ENCODE data around the gene DCST1. TPM values are rescaled to one million over a fixed set of nuclear protein-coding genes. Genes with fewer than 3 reads are reported as not detected.

DCST1 gene
- total RNA-seq, 1 experiment from 2014 or later, result not detected

DNA sequence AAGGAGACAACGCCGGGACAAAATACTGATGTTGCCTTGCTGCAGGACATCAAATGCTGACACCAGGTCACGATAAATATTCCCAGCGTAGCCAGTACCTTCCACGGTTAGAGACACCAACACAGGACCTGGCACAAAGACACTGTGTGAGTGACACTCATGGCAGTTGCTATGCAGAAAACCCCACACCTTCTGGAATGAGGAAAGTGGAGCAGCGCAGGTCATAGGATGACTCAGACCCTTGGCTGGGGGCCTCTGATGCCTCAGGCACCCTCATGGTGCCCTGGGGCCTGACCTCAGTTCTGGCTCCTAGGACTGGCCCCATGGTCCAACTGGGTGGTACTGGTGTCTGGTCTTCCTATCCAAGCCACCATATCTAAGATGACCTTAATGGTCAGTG, 7.0 kb upstream of the DCST1 start:
- DNase-seq (ENCODE audit: low spot score), result no peak
- in situ Hi-C loops (cut with HindIII; ENCODE audit: low sequenced_read_pairs), result no loop called here

GRCh38 chr1:155029513-155030242, 3.9 kb upstream of the DCST1 start:
- in situ Hi-C loops (cut with HindIII; ENCODE audit: low sequenced_read_pairs), result no loop called here

GRCh38 chr1:155030243-155030795, 3.3 kb upstream of the DCST1 start:
- in situ Hi-C loops (cut with HindIII; ENCODE audit: low sequenced_read_pairs), result no loop called here
- no peak for DNase-seq (ENCODE audit: low spot score)

More at GRCh38 chr1:155029513-155030242, 3.9 kb upstream of the DCST1 start:
- no peak for DNase-seq (ENCODE audit: low spot score)

DNA sequence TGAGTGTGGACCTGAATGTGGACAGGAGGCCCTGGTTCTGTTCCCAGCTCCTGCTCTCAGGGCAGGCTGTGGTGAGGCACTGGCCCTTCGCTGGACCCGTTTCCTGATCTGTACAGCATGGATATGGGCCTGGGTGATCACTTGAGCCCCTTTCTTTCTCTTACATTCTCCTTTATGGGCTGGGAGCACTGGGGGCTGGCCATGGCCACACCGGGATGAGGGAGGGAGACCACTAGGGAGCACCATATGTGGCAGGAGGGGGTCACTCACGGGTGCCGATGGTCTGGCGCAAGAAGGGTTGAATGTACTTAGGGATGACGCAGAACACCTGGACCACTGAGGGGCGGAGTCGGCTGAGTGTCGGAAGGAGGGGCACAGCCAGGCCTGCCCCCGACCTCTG, 2.7 kb upstream of the DCST1 start:
- no peak for DNase-seq (ENCODE audit: low spot score)
- in situ Hi-C loops (cut with HindIII; ENCODE audit: low sequenced_read_pairs), result no loop called here

- no peak for DNase-seq (ENCODE audit: low spot score)
- in situ Hi-C loops (cut with HindIII; ENCODE audit: low sequenced_read_pairs), result no loop called here
Measured at GRCh38 chr1:155032886-155033285, 738 bp upstream of the DCST1 start.

GRCh38 chr1:155034318-155035208, 939 bp downstream of the DCST1 start:
- no peak for DNase-seq (ENCODE audit: low spot score)

DNA sequence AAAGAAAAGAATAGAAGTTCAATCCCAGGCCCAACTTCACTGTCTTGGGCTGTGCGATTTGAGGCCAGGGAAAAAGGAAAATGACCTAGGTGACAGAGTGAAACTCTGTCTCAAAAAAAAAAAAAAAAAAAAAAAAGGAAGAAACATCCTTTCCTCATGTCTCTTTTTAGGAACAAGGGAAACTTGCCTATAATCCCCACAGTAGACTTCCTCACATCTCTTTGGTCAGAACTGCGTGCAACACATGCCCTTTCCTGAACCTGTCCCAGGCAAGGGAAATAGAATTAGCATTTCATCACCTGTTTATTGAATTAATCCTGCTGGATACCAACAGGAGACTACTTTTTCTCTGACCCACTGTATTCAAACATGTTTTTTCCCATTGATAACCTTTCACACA, 2.3 kb downstream of the DCST1 start:
- in situ Hi-C loops (cut with HindIII; ENCODE audit: low sequenced_read_pairs), result no loop called here
- no peak for DNase-seq (ENCODE audit: low spot score)

More at GRCh38 chr1:155034318-155035208, 939 bp downstream of the DCST1 start:
- in situ Hi-C loops (cut with HindIII; ENCODE audit: low sequenced_read_pairs), result no loop called here

GRCh38 chr1:155037043-155037442, 3.4 kb downstream of the DCST1 start:
- DNase-seq (ENCODE audit: low spot score), result no peak
- in situ Hi-C loops (cut with HindIII; ENCODE audit: low sequenced_read_pairs), result no loop called here

GRCh38 chr1:155037851-155038441, 4.3 kb downstream of the DCST1 start:
- no peak for DNase-seq (ENCODE audit: low spot score)
- in situ Hi-C loops (cut with HindIII; ENCODE audit: low sequenced_read_pairs), result no loop called here

DNA sequence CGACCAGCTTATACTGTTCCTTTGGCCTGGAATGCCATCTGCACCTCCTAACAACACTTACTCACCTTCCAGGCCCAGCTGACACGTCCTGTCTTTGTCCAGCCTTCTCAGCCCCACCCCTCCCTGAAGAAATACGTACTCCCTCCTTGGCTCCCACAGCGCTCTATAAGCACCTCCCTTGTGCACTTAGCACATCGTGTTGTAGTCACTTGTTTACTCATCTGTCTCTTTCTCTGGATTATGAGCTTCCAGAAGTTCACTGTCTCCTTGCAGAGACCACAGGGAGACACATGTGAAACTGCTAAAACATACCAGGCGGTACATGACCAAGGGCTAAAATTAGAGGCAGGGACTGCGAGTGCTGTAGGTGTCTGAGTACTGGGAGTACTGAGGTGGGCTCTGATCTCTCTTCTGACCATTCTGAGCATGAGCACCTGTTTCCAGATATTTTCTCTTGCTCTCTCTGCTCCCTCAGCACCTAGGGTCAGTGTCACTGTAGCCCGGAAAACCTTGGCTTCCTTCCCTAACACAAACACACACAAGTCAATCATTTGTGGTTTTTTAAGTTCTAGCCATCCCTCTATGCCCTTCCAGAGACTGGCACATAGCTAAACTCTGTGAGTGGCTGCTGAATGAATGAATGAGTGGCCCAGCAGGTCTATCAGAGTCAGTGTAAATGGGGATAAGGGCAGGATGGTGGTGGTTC, 5.1 kb downstream of the DCST1 start:
- in situ Hi-C loops (cut with HindIII; ENCODE audit: low sequenced_read_pairs), result no loop called here
- no peak for DNase-seq (ENCODE audit: low spot score)

- in situ Hi-C loops (cut with HindIII; ENCODE audit: low sequenced_read_pairs), result no loop called here
- DNase-seq (ENCODE audit: low spot score), result no peak
Measured at GRCh38 chr1:155039308-155039669, 5.7 kb downstream of the DCST1 start.

- DNase-seq (ENCODE audit: low spot score), result no peak
- in situ Hi-C loops (cut with HindIII; ENCODE audit: low sequenced_read_pairs), result no loop called here
Measured at GRCh38 chr1:155040358-155041093, 6.9 kb downstream of the DCST1 start.

GRCh38 chr1:155042789-155043188, 9.2 kb downstream of the DCST1 start:
- DNase-seq (ENCODE audit: low spot score), result no peak
- in situ Hi-C loops (cut with HindIII; ENCODE audit: low sequenced_read_pairs), result no loop called here

- no peak for DNase-seq (ENCODE audit: low spot score)
- in situ Hi-C loops (cut with HindIII; ENCODE audit: low sequenced_read_pairs), result no loop called here
Measured at GRCh38 chr1:155043301-155043702, 9.7 kb downstream of the DCST1 start.

DNA sequence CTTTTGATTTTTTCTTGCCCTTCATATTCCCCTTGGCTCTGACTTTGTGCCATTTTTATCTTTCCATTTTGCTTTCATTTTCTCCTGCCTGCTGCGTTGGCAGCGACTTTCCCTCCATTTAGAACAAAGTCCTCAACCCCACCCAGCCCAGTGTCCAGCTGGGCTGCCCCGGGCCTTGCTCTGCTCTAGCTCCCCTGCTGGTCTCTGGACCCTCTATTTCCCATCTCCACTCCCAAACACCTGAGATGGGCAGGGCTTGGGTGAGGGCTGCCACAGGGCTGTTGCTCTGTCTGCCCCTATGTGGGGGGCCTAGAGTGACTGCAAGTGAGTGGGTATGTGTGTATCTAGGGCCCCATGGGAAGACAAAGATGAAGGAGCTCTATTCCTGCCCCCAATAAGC, 10.2 kb downstream of the DCST1 start:
- DNase-seq (ENCODE audit: low spot score), result no peak
- in situ Hi-C loops (cut with HindIII; ENCODE audit: low sequenced_read_pairs), result no loop called here

GRCh38 chr1:155044365-155044764, 10.7 kb downstream of the DCST1 start:
- no peak for DNase-seq (ENCODE audit: low spot score)
- in situ Hi-C loops (cut with HindIII; ENCODE audit: low sequenced_read_pairs), result no loop called here

GRCh38 chr1:155044812-155045657, 11.4 kb downstream of the DCST1 start:
- in situ Hi-C loops (cut with HindIII; ENCODE audit: low sequenced_read_pairs), result no loop called here
- peak; percentile 71 for DNase-seq (ENCODE audit: low spot score)

Data from G401 (cell line).